ENCODE results near the gene ATXN7L1.

Gene ATXN7L1

DNA sequence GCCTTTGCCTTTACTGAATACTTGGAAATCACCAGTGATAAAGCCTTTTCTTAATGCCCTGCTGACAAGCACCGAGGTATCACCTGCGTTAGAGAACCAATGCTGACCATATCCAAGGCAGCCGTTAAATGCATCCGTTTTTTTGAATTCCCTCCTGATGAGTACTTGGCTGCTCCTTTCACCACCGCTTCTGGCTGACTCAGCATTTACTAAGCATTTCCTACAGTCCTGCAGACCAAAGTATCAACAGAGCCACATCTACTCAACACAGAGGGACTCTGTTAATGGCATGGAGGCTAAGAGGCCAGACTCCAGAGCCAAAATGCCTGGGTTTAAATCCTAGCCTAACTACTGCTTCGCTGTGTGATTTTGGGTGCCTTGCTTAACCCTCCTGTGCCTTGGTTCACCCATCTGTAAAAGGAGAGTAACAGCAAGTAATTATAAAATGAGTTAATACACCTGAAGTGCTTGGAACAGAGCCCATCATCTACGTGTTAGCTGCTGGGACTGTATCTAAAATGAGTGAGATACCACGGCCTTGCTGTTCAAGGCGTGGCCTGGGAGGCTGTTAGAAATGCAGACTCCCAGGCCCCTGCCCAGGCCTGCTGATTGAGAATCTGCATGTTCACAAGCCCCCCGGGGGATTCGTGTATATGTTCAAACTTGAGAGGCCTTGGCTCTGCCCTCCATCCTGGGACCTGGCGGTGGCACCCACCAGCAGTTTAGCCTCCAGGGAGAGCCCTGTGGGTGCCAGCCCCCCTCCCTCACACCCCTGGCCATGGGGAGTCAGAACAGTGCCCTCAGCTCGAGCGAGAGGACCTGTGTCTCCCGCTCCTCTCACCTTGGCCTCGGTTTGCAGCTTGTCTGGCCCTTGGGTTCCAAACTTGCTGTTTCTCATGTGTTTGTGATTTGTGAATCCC lies 264.3 kb downstream of the ATXN7L1 start:
- Histone ChIP-seq H3K27ac (ENCODE audit: low read length) (no peak overlapping the region), H3K9ac (ENCODE audit: low read length) (no peak overlapping the region), H3K27me3 (replicated peaks; ENCODE audit: insufficient read depth, low read length) (no peaks in the 10 kb centered on the region), H3K4me2 (ENCODE audit: low read depth, low read length) (no peak overlapping the region), H3K4me3 (ENCODE audit: low read length) (no peak overlapping the region), H3K4me1 (ENCODE audit: low read length) (no peaks in the 10 kb centered on the region), H2AFZ (ENCODE audit: low read length) (no peak overlapping the region), H3K9me3 (replicated peaks; ENCODE audit: insufficient read depth, low read length) (no peaks in the 10 kb centered on the region), H3K9me2 (replicated peaks; ENCODE audit: insufficient read depth, low read length) (no peaks in the 10 kb centered on the region), H3K79me2 (ENCODE audit: low read length) (no peaks in the 10 kb centered on the region), H3K36me3 (replicated peaks; ENCODE audit: insufficient read depth, low read length) (no peaks in the 10 kb centered on the region), H3F3A (ENCODE audit: insufficient read depth, low read length) (no peaks in the 10 kb centered on the region), H4K20me1 (ENCODE audit: insufficient read depth, low read length) (no peaks in the 10 kb centered on the region)
- no peak for DNase-seq
- TF ChIP-seq EZH2phosphoT487 (IDR thresholded peaks at IDR 0.05; ENCODE audit: low read length): no peak
- no peak for TF ChIP-seq EZH2 (optimal IDR thresholded peaks at IDR 0.05; ENCODE audit: low read depth, low read length)
- TF ChIP-seq, protein P1, sequence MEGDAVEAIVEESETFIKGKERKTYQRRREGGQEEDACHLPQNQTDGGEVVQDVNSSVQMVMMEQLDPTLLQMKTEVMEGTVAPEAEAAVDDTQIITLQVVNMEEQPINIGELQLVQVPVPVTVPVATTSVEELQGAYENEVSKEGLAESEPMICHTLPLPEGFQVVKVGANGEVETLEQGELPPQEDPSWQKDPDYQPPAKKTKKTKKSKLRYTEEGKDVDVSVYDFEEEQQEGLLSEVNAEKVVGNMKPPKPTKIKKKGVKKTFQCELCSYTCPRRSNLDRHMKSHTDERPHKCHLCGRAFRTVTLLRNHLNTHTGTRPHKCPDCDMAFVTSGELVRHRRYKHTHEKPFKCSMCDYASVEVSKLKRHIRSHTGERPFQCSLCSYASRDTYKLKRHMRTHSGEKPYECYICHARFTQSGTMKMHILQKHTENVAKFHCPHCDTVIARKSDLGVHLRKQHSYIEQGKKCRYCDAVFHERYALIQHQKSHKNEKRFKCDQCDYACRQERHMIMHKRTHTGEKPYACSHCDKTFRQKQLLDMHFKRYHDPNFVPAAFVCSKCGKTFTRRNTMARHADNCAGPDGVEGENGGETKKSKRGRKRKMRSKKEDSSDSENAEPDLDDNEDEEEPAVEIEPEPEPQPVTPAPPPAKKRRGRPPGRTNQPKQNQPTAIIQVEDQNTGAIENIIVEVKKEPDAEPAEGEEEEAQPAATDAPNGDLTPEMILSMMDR (IDR thresholded peaks at IDR 0.05; ENCODE audit: low read length): no peak

DNA sequence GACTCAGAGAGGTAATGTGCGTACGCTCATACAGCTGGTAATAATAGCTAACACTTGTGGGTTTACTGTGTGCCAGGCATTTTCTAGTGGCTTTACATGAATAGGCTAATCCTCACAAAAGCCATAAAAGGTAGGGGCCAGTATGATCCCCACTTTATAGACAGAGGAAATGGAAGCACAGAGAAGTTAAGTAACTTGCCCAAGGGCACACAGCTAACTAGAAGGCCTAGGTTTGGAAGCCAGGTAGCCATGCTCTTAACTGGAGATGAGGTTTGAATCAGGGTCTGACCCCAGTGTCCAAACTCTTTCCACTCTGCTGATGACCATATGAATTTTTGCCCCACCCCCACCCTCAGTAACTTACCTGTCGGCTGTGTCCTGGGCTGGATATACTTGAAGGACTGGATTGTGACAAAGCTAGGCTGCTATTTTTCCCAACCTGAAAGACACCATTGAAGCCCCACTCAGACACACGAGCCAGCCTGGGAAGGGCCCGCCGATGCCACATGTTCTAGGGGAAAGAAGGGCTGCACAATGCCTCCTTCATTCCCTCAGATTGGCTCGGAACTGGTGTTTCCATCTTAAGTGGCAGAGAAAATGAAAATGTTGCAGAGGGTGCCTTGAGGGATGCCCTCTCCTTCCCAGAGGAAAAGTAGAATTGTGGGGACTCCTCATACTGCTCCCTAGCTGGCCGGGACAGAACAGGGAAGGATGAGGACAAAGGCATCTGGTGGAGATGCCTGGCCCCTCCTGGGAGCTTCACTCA lies 266.1 kb downstream of the ATXN7L1 start:
- no peak overlapping the region for H3K27ac ChIP-seq (ENCODE audit: low read length)
- TF ChIP-seq EZH2 (optimal IDR thresholded peaks at IDR 0.05; ENCODE audit: low read depth, low read length) (no peak), EZH2phosphoT487 (IDR thresholded peaks at IDR 0.05; ENCODE audit: low read length) (no peak)
- TF ChIP-seq, protein P1 (IDR thresholded peaks at IDR 0.05; ENCODE audit: low read length): no peak
- no peaks in the 10 kb centered on the region for H3K9me3 ChIP-seq (replicated peaks; ENCODE audit: insufficient read depth, low read length)
- H3K4me3 ChIP-seq (ENCODE audit: low read length): no peak overlapping the region
- no peak overlapping the region for H3K9ac ChIP-seq (ENCODE audit: low read length)
- no peaks in the 10 kb centered on the region for H3K4me1 ChIP-seq (ENCODE audit: low read length)
- H2AFZ ChIP-seq (ENCODE audit: low read length): no peak overlapping the region
- no peaks in the 10 kb centered on the region for H3K79me2 ChIP-seq (ENCODE audit: low read length)
- no peaks in the 10 kb centered on the region for H4K20me1 ChIP-seq (ENCODE audit: insufficient read depth, low read length)
- no peaks in the 10 kb centered on the region for H3F3A ChIP-seq (ENCODE audit: insufficient read depth, low read length)
- no peaks in the 10 kb centered on the region for H3K36me3 ChIP-seq (replicated peaks; ENCODE audit: insufficient read depth, low read length)
- no peaks in the 10 kb centered on the region for H3K27me3 ChIP-seq (replicated peaks; ENCODE audit: insufficient read depth, low read length)
- no peaks in the 10 kb centered on the region for H3K9me2 ChIP-seq (replicated peaks; ENCODE audit: insufficient read depth, low read length)
- no peak overlapping the region for H3K4me2 ChIP-seq (ENCODE audit: low read depth, low read length)
- no peak for DNase-seq

DNA sequence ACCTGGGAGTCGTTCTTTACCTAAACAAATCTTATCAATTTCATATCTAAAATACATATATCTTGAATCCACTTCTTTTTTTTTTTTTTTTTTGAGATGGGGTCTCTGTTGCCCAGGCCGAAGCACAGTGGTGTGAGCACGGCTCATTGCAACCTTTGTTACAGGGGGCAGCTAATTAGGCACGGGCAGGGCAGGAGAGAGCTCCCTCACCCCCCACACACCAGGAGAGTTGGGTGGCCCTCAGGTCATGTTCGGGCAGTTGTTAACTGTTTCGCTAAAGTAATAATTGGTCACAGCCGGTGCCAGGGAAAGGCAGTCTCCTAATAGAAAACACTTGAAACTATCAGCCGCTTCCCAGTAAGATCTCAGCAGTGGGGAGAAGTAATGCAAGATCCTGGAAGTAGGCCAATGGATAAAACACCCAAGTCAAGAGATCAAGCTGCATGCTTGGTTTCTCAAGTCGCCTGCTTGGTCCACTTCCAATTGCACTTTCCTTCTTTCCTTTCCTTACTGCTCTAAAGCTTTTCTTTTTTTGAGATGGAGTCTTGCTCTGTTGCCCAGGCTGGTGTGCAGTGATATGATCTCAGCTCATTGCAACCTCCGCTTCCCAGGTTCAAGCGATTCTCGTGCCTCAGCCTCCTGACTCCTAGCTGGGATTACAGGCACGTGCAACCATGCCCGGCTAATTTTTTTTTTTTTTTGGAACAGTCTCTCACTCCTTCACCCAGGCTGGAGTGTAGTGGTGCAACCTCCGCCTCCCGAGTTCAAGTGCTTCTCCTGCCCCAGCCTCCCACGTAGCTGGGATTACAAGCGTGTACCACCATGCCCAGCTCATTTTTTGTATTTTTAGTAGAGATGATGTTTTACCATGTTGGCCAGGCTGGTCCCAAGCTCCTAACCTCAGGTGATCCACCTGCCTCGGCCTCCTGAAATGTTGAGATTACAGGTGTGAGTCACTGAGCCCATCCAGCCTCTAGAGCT lies 273.8 kb downstream of the ATXN7L1 start:
- Histone ChIP-seq H2AFZ (ENCODE audit: low read length) (no peak overlapping the region), H3K79me2 (ENCODE audit: low read length) (no peaks in the 10 kb centered on the region), H4K20me1 (ENCODE audit: insufficient read depth, low read length) (no peaks in the 10 kb centered on the region), H3K9ac (ENCODE audit: low read length) (no peak overlapping the region), H3K4me2 (ENCODE audit: low read depth, low read length) (no peak overlapping the region), H3K27ac (ENCODE audit: low read length) (no peak overlapping the region), H3K9me2 (replicated peaks; ENCODE audit: insufficient read depth, low read length) (no peaks in the 10 kb centered on the region), H3K27me3 (replicated peaks; ENCODE audit: insufficient read depth, low read length) (no peaks in the 10 kb centered on the region), H3K9me3 (replicated peaks; ENCODE audit: insufficient read depth, low read length) (no peaks in the 10 kb centered on the region), H3K4me3 (ENCODE audit: low read length) (no peak overlapping the region), H3K36me3 (replicated peaks; ENCODE audit: insufficient read depth, low read length) (no peaks in the 10 kb centered on the region), H3F3A (ENCODE audit: insufficient read depth, low read length) (no peaks in the 10 kb centered on the region), H3K4me1 (ENCODE audit: low read length) (no peaks in the 10 kb centered on the region)
- DNase-seq: no peak
- TF ChIP-seq EZH2 (optimal IDR thresholded peaks at IDR 0.05; ENCODE audit: low read depth, low read length) (no peak), EZH2phosphoT487 (IDR thresholded peaks at IDR 0.05; ENCODE audit: low read length) (no peak)
- TF ChIP-seq, protein P1 (IDR thresholded peaks at IDR 0.05; ENCODE audit: low read length): no peak

Data from MM.1S (cell line).